ENCODE data around the gene KRT32.

- TF ChIP-seq ZKSCAN3 (CRISPR knock-in tag; IDR thresholded peaks at IDR 0.05) (no peak), ETV6 (IDR thresholded peaks at IDR 0.05; ENCODE audit: borderline replicate concordance in 1 of 2, low read depth in 2 of 2, low read length in 1 of 2) (no peak), ETV6 (CRISPR knock-in tag; IDR thresholded peaks at IDR 0.05; ENCODE audit: borderline replicate concordance) (no peak), E2F1 (CRISPR knock-in tag; IDR thresholded peaks at IDR 0.05) (no peak), POLR2A (conservative IDR thresholded peaks at IDR 0.05) (no peak), RNF219 (CRISPR knock-in tag; IDR thresholded peaks at IDR 0.05) (no peak), EZH2 (IDR thresholded peaks at IDR 0.05; ENCODE audit: borderline replicate concordance, low read depth, low read length) (no peak), ZNF668 (CRISPR knock-in tag; IDR thresholded peaks at IDR 0.05) (no peak), ZNF280B (CRISPR knock-in tag; IDR thresholded peaks at IDR 0.05) (no peak), ZNF354B (CRISPR knock-in tag; IDR thresholded peaks at IDR 0.05) (no peak), RAD21 (CRISPR knock-in tag; conservative IDR thresholded peaks at IDR 0.05 in 1 of 2, IDR thresholded peaks at IDR 0.05 in 1 of 2) (no peak), CTCF (IDR thresholded peaks at IDR 0.05 in 2 of 3, conservative IDR thresholded peaks at IDR 0.05 in 1 of 3; ENCODE audit: insufficient read depth in 2 of 3, low read depth in 1 of 3, low read length in 3 of 3) (no peak), MCM2 (IDR thresholded peaks at IDR 0.05; ENCODE audit: low read depth) (no peak), ARID3B (CRISPR knock-in tag; IDR thresholded peaks at IDR 0.05; ENCODE audit: borderline replicate concordance) (no peak), E2F6 (IDR thresholded peaks at IDR 0.05; ENCODE audit: borderline replicate concordance in 1 of 2, extremely low read depth in 1 of 2, insufficient read depth in 1 of 2, insufficient read length in 1 of 2, low read depth in 1 of 2, low read length in 1 of 2, poor library complexity in 1 of 2, severe bottlenecking in 1 of 2) (no peak)
Measured at GRCh38 chr17:41416479-41416878, 50.7 kb downstream of the KRT32 start.
